IMR-90 (cell line): Measurements from ENCODE around the gene FBXO44. TPM values are rescaled to one million over a fixed set of nuclear protein-coding genes. Genes with fewer than 3 reads are reported as not detected.

ENCODE experiments used
- ATAC-seq: fragments of 200-7000 bp; cut with Tn5 transposase; 2 replicates; pipeline ENCODE4 v1.9.1; 2020; ENCODE audit warnings: low read depth, mild to moderate bottlenecking, moderate library complexity
- BruUV-seq: library from RNA; stranded (reverse); fragments of 400-500 nt; replicated peaks from 2 replicates; lab custom pipeline; 2021; lab: Mats Ljungman, UMichigan
- CTCF ChIA-PET: fragments of 300-600 bp; formaldehyde crosslinking; extraction: SDS; loops from one replicate; lab custom pipeline; 2021; ENCODE audit warnings: antibody characterized with exemption; lab: Yijun Ruan, JAX
- POLR2A ChIA-PET: fragments of 300-600 bp; sonication (Branson Sonifier 250); formaldehyde crosslinking; loops from one replicate; lab custom pipeline; 2022; ENCODE audit warnings: antibody characterized with exemption; ENCODE audit not compliant: unreplicated experiment; lab: Charles Lee
- DNase-seq: peaks from one replicate; pipeline ENCODE4 v3.0.0; 2013
- H2AFZ ChIP-seq: replicated peaks from 2 replicates; pipeline ENCODE3; 2013; ENCODE audit warnings: low read length, mild to moderate bottlenecking; ENCODE audit not compliant: poor library complexity
- H2AK5ac ChIP-seq: 2 replicates; pipeline ENCODE4 v1.6.1; 2013; ENCODE audit warnings: low read depth, low read length, inconsistent platforms
- H2AK9ac ChIP-seq: replicated peaks from 2 replicates; pipeline ENCODE3; 2013; ENCODE audit warnings: mild to moderate bottlenecking, low read depth, low read length, moderate library complexity; ENCODE audit not compliant: poor library complexity
- H2BK120ac ChIP-seq: 2 replicates; pipeline ENCODE4 v1.6.1; 2013; ENCODE audit warnings: low read depth, low read length, inconsistent platforms
- H2BK15ac ChIP-seq: 3 replicates; pipeline ENCODE4 v1.6.1; 2013; ENCODE audit warnings: low read depth, low read length, inconsistent platforms
- H2BK20ac ChIP-seq: 2 replicates; pipeline ENCODE4 v1.6.1; 2013; ENCODE audit warnings: low read depth, mild to moderate bottlenecking, inconsistent platforms, low read length, moderate library complexity
- H2BK5ac ChIP-seq: 2 replicates; pipeline ENCODE4 v1.6.1; 2013; ENCODE audit warnings: mild to moderate bottlenecking, low read depth, low read length, inconsistent platforms; ENCODE audit not compliant: poor library complexity, severe bottlenecking
- H3K14ac ChIP-seq: replicated peaks from 2 replicates; pipeline ENCODE4 v1.6.1; 2013; ENCODE audit warnings: low read depth, low read length, inconsistent platforms
- H3K18ac ChIP-seq: 2 replicates; pipeline ENCODE4 v1.6.1; 2013; ENCODE audit warnings: low read depth, low read length, control low read depth
- H3K23ac ChIP-seq: 2 replicates; pipeline ENCODE4 v1.6.1; 2013; ENCODE audit warnings: low read depth, low read length, inconsistent platforms
- H3K27ac ChIP-seq: 2 replicates; pipeline ENCODE4 v1.5.1; 2013; ENCODE audit warnings: mild to moderate bottlenecking, control low read depth, low read length; ENCODE audit not compliant: insufficient read depth
- H3K27me3 ChIP-seq: 2 replicates; pipeline ENCODE4 v1.6.1; 2013; ENCODE audit warnings: low read length; ENCODE audit not compliant: control insufficient read depth, insufficient read depth
- H3K36me3 ChIP-seq: 2 replicates; pipeline ENCODE4 v1.6.1; 2013; ENCODE audit warnings: low read length, mixed read lengths; ENCODE audit not compliant: control insufficient read depth, insufficient read depth
- H3K4ac ChIP-seq: 2 replicates; pipeline ENCODE4 v1.6.1; 2013; ENCODE audit warnings: low read depth, low read length, inconsistent platforms
- H3K4me1 ChIP-seq: 2 replicates; pipeline ENCODE4 v1.6.1; 2013; ENCODE audit warnings: low read length, mixed read lengths; ENCODE audit not compliant: control insufficient read depth, insufficient read depth
- H3K4me2 ChIP-seq: 2 replicates; pipeline ENCODE4 v1.6.1; 2013; ENCODE audit warnings: low read depth, mild to moderate bottlenecking, control low read depth, low read length, moderate library complexity
- H3K4me3 ChIP-seq: 2 replicates; pipeline ENCODE4 v1.5.1; 2013; ENCODE audit warnings: low read depth, mild to moderate bottlenecking, control low read depth, low read length, moderate library complexity; ENCODE audit not compliant: insufficient read depth
- H3K56ac ChIP-seq: 2 replicates; pipeline ENCODE4 v1.6.1; 2013; ENCODE audit warnings: low read length, inconsistent platforms; ENCODE audit not compliant: insufficient read depth; ENCODE audit errors: extremely low read depth
- H3K79me1 ChIP-seq, 2 experiments: 2 replicates each; pipeline ENCODE4 v1.6.1; 2013; ENCODE audit warnings: low read length in 2 of 2, inconsistent platforms in 1 of 2, low read depth in 1 of 2
- H3K9ac ChIP-seq: 2 replicates; pipeline ENCODE4 v1.6.1; 2013; ENCODE audit warnings: low read depth, low read length, control low read depth
- H3K9me1 ChIP-seq: 2 replicates; pipeline ENCODE4 v1.6.1; 2013; ENCODE audit warnings: low read length, inconsistent platforms; ENCODE audit not compliant: insufficient read depth
- H3K9me3 ChIP-seq: 2 replicates; pipeline ENCODE4 v1.6.1; 2013; ENCODE audit warnings: low read length; ENCODE audit not compliant: control insufficient read depth, insufficient read depth
- H4K20me1 ChIP-seq: 2 replicates; pipeline ENCODE4 v1.6.1; 2013; ENCODE audit warnings: low read length, inconsistent platforms; ENCODE audit not compliant: insufficient read depth
- H4K5ac ChIP-seq: 2 replicates; pipeline ENCODE4 v1.6.1; 2013; ENCODE audit warnings: mild to moderate bottlenecking, low read depth, low read length, control low read depth
- H4K8ac ChIP-seq, 2 experiments: 2 replicates each; pipeline ENCODE4 v1.6.1; 2013; ENCODE audit warnings: low read depth in 2 of 2, low read length in 2 of 2, control low read depth in 1 of 2, inconsistent platforms in 1 of 2
- H4K91ac ChIP-seq: 2 replicates; pipeline ENCODE4 v1.6.1; 2013; ENCODE audit warnings: low read depth, low read length, inconsistent platforms; ENCODE audit not compliant: insufficient read depth
- BHLHE40 ChIP-seq: fragments of 150-350 bp; IDR thresholded peaks from 2 replicates; pipeline ENCODE4 v1.6.1; 2016; ENCODE audit warnings: mild to moderate bottlenecking, low read depth, low read length
- CEBPB ChIP-seq: IDR thresholded peaks from 2 replicates; pipeline ENCODE4 v1.6.1; 2012; ENCODE audit warnings: low read depth, low read length, improper control_type of control experiment
- CHD1 ChIP-seq: IDR thresholded peaks from 2 replicates; pipeline ENCODE4 v1.6.1; 2012; ENCODE audit warnings: low read depth, low read length, improper control_type of control experiment
- FOS ChIP-seq: fragments of 150-350 bp; IDR thresholded peaks from 2 replicates; pipeline ENCODE4 v1.6.1; 2016; ENCODE audit warnings: low read depth, low read length
- MAFK ChIP-seq: IDR thresholded peaks from 2 replicates; pipeline ENCODE4 v1.6.1; 2012; ENCODE audit warnings: low read depth, low read length, improper control_type of control experiment
- MAZ ChIP-seq: IDR thresholded peaks from 2 replicates; pipeline ENCODE4 v1.6.1; 2012; ENCODE audit warnings: low read depth, mild to moderate bottlenecking, low read length, improper control_type of control experiment, moderate library complexity, borderline replicate concordance
- MXI1 ChIP-seq: IDR thresholded peaks from 2 replicates; pipeline ENCODE4 v1.6.1; 2012; ENCODE audit warnings: low read depth, mild to moderate bottlenecking, low read length, moderate library complexity, borderline replicate concordance
- NFE2L2 ChIP-seq: fragments of 150-350 bp; IDR thresholded peaks from 2 replicates; pipeline ENCODE4 v1.6.1; 2016; ENCODE audit warnings: low read depth, mild to moderate bottlenecking, low read length
- POLR2A ChIP-seq: IDR thresholded peaks from 2 replicates; pipeline ENCODE4 v1.6.1; 2012; ENCODE audit warnings: mild to moderate bottlenecking, low read depth, low read length
- RAD21 ChIP-seq: IDR thresholded peaks from 2 replicates; pipeline ENCODE4 v1.6.1; 2012; ENCODE audit warnings: low read length, improper control_type of control experiment
- RCOR1 ChIP-seq: IDR thresholded peaks from 2 replicates; pipeline ENCODE4 v1.6.1; 2012; ENCODE audit warnings: mild to moderate bottlenecking, low read length, improper control_type of control experiment; ENCODE audit not compliant: insufficient replicate concordance
- RFX5 ChIP-seq: IDR thresholded peaks from 2 replicates; pipeline ENCODE4 v1.8.0; 2012; ENCODE audit warnings: low read depth, mild to moderate bottlenecking, low read length, moderate library complexity
- SMC3 ChIP-seq: fragments of 150-350 bp; IDR thresholded peaks from 2 replicates; pipeline ENCODE4 v1.6.1; 2016; ENCODE audit warnings: low read depth, mild to moderate bottlenecking, antibody characterized with exemption, low read length, moderate library complexity
- WGBS, 2 experiments: methylation state at CpG; one replicate each; pipeline versions ENCODE4 v1.1.5 to v1.1.7; 2013; ENCODE audit warnings: missing lambda C conversion rate in 2 of 2; ENCODE audit not compliant: insufficient read length in 1 of 2; ENCODE audit errors: extremely low coverage in 2 of 2; 5-methylcytosine and 5-hydroxymethylcytosine counted together
- dilution Hi-C: fragments of 300-500 bp; cut with HindIII; formaldehyde crosslinking; loops from one replicate; pipeline ENCODE4 v1.14.3; 2018; ENCODE audit warnings: low sequenced_read_pairs; ENCODE audit not compliant: unreplicated experiment
- in situ Hi-C: fragments of 300-500 bp; cut with MboI; formaldehyde crosslinking; loops from 3 replicates; pipeline ENCODE4 v1.14.3; 2019; ENCODE audit warnings: low sequenced_read_pairs, inconsistent platforms, mixed read lengths
- intact Hi-C: fragments of 100-400 bp; cut with micrococcal nuclease; formaldehyde crosslinking; loops from 2 replicates; pipeline ENCODE4 v1.10.0; 2022
- polyA plus RNA-seq, 3 experiments: library from polyadenylated mRNA; depleted of rRNA; stranded (reverse); fragments of >200 nt; gene quantifications; 2 replicates each; pipeline ENCODE4 v1.2.3, GENCODE V29; 2012; ENCODE audit warnings: low replicate concordance in 1 of 3
- total RNA-seq: library from RNA; depleted of rRNA; stranded (reverse); fragments of >200 nt; gene quantifications from 2 replicates; pipeline ENCODE4 v1.2.3, GENCODE V29; 2012
- TF ChIP-seq, protein P1 (sequence below): fragments of 150-350 bp; IDR thresholded peaks from 2 replicates; pipeline ENCODE4 v1.6.1; 2017; ENCODE audit warnings: mild to moderate bottlenecking, antibody characterized with exemption, low read length, low read depth
- TF ChIP-seq, protein P2 (sequence below): conservative IDR thresholded peaks from 2 replicates; pipeline ENCODE4 v1.5.1; 2012; ENCODE audit warnings: mild to moderate bottlenecking, low read depth, low read length, improper control_type of control experiment
- TF ChIP-seq, protein P3 (sequence below): fragments of 150-350 bp; IDR thresholded peaks from 2 replicates; pipeline ENCODE4 v1.6.1; 2016; ENCODE audit warnings: low read depth, mild to moderate bottlenecking, low read length, moderate library complexity, borderline replicate concordance

The FBXO44 gene
- total and polyA plus RNA-seq, 2 of the 4 experiments (the other 2 are of a cell fraction): 9.3 to 25.5 TPM

GRCh38 chr1:11645270-11645669 lies 9.4 kb upstream of the FBXO44 start:
- H3K27ac ChIP-seq: no peak overlapping the region
- no peaks in the 10 kb centered on the region for H3K79me1 ChIP-seq
- no peaks in the 10 kb centered on the region for H3K9me1 ChIP-seq
- POLR2A ChIA-PET: no interaction called here
- dilution Hi-C loops (no loop called here), in situ Hi-C loops (loop anchor here (10.0 kb wide), 1 partner anchor 610 kb away; no protein-coding TSS in a partner anchor), intact Hi-C loops (loop anchor here (1.0 kb wide), 1 partner anchor 608 kb away; no protein-coding TSS in a partner anchor)
- no peak overlapping the region for H4K91ac ChIP-seq
- no peaks in the 10 kb centered on the region for H3K9me3 ChIP-seq
- no peak overlapping the region for H3K4ac ChIP-seq
- no peak overlapping the region for H4K8ac ChIP-seq
- ATAC-seq (no peak), DNase-seq (no peak)
- TF ChIP-seq MAFK (no peak), MXI1 (no peak), SMC3 (no peak), RAD21 (no peak), CHD1 (no peak), RCOR1 (no peak), RFX5 (no peak), CEBPB (no peak), BHLHE40 (no peak), POLR2A (no peak), FOS (no peak), NFE2L2 (no peak), MAZ (no peak)
- TF ChIP-seq, protein P1, sequence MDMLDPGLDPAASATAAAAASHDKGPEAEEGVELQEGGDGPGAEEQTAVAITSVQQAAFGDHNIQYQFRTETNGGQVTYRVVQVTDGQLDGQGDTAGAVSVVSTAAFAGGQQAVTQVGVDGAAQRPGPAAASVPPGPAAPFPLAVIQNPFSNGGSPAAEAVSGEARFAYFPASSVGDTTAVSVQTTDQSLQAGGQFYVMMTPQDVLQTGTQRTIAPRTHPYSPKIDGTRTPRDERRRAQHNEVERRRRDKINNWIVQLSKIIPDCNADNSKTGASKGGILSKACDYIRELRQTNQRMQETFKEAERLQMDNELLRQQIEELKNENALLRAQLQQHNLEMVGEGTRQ: no peak
- TF ChIP-seq, protein P2, sequence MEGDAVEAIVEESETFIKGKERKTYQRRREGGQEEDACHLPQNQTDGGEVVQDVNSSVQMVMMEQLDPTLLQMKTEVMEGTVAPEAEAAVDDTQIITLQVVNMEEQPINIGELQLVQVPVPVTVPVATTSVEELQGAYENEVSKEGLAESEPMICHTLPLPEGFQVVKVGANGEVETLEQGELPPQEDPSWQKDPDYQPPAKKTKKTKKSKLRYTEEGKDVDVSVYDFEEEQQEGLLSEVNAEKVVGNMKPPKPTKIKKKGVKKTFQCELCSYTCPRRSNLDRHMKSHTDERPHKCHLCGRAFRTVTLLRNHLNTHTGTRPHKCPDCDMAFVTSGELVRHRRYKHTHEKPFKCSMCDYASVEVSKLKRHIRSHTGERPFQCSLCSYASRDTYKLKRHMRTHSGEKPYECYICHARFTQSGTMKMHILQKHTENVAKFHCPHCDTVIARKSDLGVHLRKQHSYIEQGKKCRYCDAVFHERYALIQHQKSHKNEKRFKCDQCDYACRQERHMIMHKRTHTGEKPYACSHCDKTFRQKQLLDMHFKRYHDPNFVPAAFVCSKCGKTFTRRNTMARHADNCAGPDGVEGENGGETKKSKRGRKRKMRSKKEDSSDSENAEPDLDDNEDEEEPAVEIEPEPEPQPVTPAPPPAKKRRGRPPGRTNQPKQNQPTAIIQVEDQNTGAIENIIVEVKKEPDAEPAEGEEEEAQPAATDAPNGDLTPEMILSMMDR: no peak
- TF ChIP-seq, protein P3, sequence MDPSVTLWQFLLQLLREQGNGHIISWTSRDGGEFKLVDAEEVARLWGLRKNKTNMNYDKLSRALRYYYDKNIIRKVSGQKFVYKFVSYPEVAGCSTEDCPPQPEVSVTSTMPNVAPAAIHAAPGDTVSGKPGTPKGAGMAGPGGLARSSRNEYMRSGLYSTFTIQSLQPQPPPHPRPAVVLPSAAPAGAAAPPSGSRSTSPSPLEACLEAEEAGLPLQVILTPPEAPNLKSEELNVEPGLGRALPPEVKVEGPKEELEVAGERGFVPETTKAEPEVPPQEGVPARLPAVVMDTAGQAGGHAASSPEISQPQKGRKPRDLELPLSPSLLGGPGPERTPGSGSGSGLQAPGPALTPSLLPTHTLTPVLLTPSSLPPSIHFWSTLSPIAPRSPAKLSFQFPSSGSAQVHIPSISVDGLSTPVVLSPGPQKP: no peak
- H2BK120ac ChIP-seq: no peak overlapping the region
- H3K27me3 ChIP-seq: peaks cover 19% of the 10 kb centered on the region
- H3K14ac ChIP-seq: no peak overlapping the region
- no peak overlapping the region for H3K56ac ChIP-seq
- H2BK20ac ChIP-seq: no peak overlapping the region
- no peak overlapping the region for H3K4me3 ChIP-seq
- no peaks in the 10 kb centered on the region; the same call in 1 of the 2 replicates for H4K20me1 ChIP-seq
- no peak overlapping the region for H2AK9ac ChIP-seq
- no peak overlapping the region for H3K9ac ChIP-seq
- H3K4me2 ChIP-seq: no peak overlapping the region
- no peak overlapping the region for H4K5ac ChIP-seq
- CTCF ChIA-PET: interaction anchor here (0.5 to 1.3 kb wide), 7 partner anchors 9 to 607 kb away, joined by 3 to 11 read pairs (median 4); partner anchors contain the start of genes FBXO2 and FBXO44
- H3K18ac ChIP-seq: no peak overlapping the region
- H2AK5ac ChIP-seq: no peak overlapping the region
- H2BK5ac ChIP-seq: no peak overlapping the region
- no peak overlapping the region for H2BK15ac ChIP-seq
- no peaks in the 10 kb centered on the region; the same call in 1 of the 2 replicates for H3K4me1 ChIP-seq
- no peak overlapping the region for H3K23ac ChIP-seq
- H3K36me3 ChIP-seq: no peaks in the 10 kb centered on the region
- no CpG with 5 or more reads among the region's 5 CpGs for WGBS, 2 experiments
- no TSS peak for BruUV-seq
- H2AFZ ChIP-seq: no peak overlapping the region
